Measurements from ENCODE around the gene CLDN2. TPM values are rescaled to one million over a fixed set of nuclear protein-coding genes. Genes with fewer than 3 reads are reported as not detected.
"Not testable (repeated sequence)": the region's sequence is repeated elsewhere in the genome, so short reads cannot be mapped to it uniquely, and the experiment has no call there.

The CLDN2 gene, protein sequence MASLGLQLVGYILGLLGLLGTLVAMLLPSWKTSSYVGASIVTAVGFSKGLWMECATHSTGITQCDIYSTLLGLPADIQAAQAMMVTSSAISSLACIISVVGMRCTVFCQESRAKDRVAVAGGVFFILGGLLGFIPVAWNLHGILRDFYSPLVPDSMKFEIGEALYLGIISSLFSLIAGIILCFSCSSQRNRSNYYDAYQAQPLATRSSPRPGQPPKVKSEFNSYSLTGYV
- 10 to 100 TPM in 3 of 4 donors, 1 to 10 TPM in 1; 1.3 to 71.6 (median 46.6) TPM for polyA plus RNA-seq (ENCODE audit: insufficient read length in 4 of 4)

GRCh38 chrX:106919932-106920452 is at the start of gene CLDN2:
TSS of gene CLDN2 (plus strand) at chrX:106920402. CDS start at chrX:106928229, 7,827 bp downstream.
- no peak for DNase-seq (ENCODE audit: low read depth in 4 of 4, low spot score in 3 of 4)

DNA sequence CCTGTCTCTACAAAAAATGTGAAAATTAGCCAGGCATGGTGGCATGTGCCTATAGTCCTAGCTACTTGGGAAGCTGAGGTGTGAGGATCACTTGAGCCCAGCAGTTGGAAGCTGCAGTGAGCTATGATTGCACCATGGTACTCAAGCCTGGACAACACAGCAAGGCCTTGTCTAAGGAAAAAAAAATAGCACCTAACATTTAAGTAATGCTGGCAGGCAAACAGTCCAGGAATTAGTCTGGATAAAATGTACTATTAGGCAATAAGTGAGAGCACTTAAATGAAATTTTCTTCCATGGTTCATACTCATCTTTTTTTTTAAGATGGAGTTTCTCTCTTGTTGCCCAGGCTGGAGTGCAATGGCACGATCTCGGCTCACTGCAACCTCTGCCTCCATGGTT is 47.4 kb upstream of the CLDN2 start:
- DNase-seq (ENCODE audit: low read depth in 4 of 4, low spot score in 3 of 4) = not testable (repeated sequence)

- no peak for DNase-seq (ENCODE audit: low read depth in 4 of 4, low spot score in 3 of 4)
These were observed 46.1 kb upstream of the CLDN2 start for GRCh38 chrX:106874075-106874474.

- no peak for DNase-seq (ENCODE audit: low read depth in 4 of 4, low spot score in 3 of 4)
These were observed 45.1 kb upstream of the CLDN2 start for GRCh38 chrX:106875151-106875550.

DNA sequence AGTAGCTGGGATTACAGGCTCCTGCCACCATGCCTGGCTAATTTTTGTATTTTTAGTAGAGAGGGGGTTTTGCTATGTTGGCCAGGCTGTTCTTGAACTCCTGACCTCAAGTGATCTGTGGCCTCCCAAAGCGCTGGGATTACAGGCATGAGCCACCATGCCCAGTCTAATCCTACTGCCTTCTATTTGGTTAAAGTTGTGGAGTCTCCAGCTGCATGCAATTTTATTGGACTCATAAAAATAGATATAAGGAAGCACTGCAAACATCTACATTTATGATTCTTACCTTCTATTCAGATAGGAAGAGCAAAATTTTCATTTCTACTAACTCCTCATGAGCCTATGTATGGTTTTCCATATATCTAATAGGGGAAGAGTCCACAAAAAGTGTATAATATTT is 30.7 kb upstream of the CLDN2 start:
- no peak for DNase-seq (ENCODE audit: low read depth in 4 of 4, low spot score in 3 of 4)

- DNase-seq (ENCODE audit: low read depth in 4 of 4, low spot score in 3 of 4) = no peak
These were observed 28.3 kb upstream of the CLDN2 start for GRCh38 chrX:106891762-106892460.

DNA sequence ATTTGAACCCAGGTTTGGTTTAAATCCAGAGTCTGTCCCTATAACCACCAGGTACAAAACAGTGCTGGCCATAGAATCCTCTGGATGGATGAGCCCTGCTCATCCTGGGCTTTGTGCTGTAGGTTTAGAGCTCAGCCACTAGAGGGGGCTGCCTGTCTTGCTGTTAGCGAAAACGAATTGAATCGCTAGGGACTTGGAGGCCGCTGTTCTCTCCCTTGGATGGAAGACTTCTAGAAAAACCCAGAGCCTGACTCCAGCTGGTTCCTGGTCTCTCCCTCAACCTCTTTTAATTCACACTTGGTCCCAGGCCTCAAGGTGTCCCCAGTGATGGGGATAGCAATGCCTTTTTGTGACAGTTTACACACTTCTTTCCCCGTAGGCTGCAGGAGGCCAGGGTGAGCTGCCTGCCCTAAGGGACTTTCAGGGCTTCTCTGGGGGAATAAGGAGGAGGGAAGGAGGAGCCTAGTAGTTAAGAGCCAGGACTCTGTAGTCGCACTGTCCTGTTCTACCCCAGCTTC is 25.8 kb upstream of the CLDN2 start:
- peak in 1 of 4 donors; percentile 29 for DNase-seq (ENCODE audit: low read depth in 4 of 4, low spot score in 3 of 4)

- no peak for DNase-seq (ENCODE audit: low read depth in 4 of 4, low spot score in 3 of 4)
These were observed 25.2 kb upstream of the CLDN2 start for GRCh38 chrX:106894978-106895452.

DNA sequence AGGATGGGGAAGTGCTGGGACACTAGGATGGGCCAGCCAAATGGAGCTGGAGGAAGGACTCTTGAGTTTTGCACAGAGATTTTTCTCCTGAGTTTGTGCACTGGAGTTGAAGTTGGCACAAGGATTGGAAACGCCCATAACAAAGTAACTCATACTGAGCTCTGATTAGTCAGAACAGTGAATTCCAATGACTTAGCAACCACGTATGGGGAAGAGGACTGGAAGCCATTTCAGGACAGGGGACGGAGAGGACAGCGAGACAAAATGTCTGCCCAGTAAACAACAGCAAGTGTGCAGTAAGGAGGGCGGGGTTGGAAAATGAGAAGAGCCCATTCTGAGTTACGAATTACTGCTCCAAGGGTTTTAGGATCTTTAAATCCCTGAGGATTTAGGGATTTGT is 22.9 kb upstream of the CLDN2 start:
- no peak for DNase-seq (ENCODE audit: low read depth in 4 of 4, low spot score in 3 of 4)

GRCh38 chrX:106898462-106898861 is 21.7 kb upstream of the CLDN2 start:
- no peak for DNase-seq (ENCODE audit: low read depth in 4 of 4, low spot score in 3 of 4)

GRCh38 chrX:106899276-106899675 is 20.9 kb upstream of the CLDN2 start:
- no peak for DNase-seq (ENCODE audit: low read depth in 4 of 4, low spot score in 3 of 4)

GRCh38 chrX:106899841-106900240 is 20.4 kb upstream of the CLDN2 start:
- DNase-seq (ENCODE audit: low read depth in 4 of 4, low spot score in 3 of 4) = no peak

- no peak for DNase-seq (ENCODE audit: low read depth in 4 of 4, low spot score in 3 of 4)
These were observed 18.9 kb upstream of the CLDN2 start for GRCh38 chrX:106901341-106901740.

- no peak for DNase-seq (ENCODE audit: low read depth in 4 of 4, low spot score in 3 of 4)
These were observed 18.4 kb upstream of the CLDN2 start for GRCh38 chrX:106901781-106902219.

DNA sequence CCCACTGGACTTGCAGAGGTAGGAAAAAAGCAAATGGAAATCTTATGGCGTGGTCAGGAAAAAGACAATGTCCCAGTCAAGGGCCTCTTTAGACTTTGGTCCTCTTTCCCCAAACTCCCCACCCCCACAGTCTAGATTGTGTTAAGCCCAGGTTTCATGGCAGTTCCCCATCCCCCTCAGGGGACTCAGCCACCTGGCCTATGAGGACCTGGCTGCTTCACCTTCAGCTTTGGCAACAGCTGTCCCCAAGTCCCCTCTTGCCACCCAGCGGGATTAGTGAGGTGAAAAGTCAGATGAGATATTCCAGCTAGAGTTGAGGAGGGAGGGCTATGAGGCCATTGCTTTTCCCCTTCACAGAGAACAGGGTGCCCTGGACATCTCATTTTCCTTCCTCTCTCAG is 17.5 kb upstream of the CLDN2 start:
- DNase-seq (ENCODE audit: low read depth in 4 of 4, low spot score in 3 of 4) = no peak

DNA sequence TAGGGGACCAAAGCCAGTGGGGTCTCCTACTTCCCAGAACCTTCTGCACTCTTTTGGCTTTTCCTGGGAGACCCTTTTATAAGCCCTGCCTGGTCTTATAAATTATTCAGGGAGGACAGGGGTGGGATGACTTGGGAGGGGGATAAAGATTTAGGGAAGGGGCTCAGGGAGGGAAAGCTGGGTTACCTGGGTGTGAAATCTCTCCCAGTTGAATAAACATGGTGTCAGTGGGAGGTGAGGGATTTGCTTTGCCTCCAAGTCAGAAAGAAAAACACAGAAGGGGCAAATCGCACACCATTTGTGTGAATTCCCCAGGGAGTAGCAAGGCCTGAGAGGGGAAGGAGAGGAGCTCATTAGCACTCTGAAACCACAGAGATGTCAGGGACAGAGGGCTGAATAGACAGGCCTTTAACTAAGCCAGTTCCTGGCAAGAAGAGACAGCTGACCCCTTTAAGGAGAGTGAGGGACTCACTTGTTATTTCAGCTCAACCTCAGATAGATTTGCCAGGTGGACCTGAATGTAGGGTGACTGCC is 16.8 kb upstream of the CLDN2 start, which contains the start of gene RIPPLY1:
Gene RIPPLY1, minus strand, starts transcription at position 51 of the 534 bp plus-strand sequence. CDS start 54 bp downstream, outside the sequence.
- DNase-seq (ENCODE audit: low read depth in 4 of 4, low spot score in 3 of 4) = no peak

DNA sequence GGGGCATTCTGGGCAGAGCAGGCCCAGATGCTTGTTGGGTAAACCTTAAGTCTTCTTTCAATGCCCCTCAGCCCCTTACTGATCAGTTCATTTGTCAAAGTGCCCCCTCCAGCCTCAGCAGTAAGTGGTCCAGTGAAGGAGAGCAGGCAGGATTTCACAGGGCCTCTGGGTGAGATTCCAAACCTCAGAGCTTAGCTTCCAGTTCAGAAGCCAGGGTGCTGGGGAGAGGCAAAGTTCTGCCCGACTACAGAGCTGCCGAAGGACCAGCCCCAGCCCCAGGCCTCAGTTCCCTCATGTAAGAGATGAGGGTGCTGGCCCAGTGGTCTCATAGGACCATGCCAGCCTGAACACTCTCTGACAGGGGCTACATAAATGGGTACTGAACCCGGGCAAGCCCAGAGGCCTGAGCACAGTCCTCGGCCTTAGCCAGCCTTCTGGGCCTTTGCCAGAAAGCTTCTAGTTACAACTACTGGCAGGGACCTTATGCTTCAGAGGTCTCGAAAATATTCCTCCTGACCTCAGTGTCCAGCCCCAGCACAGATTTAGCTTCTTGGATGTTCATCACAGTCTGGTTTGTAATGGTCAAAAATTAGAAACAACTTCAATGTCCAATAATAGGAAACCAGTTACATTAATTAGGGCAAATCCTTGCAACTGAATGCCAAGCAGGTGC is 16.2 kb upstream of the CLDN2 start:
- no peak for DNase-seq (ENCODE audit: low read depth in 4 of 4, low spot score in 3 of 4)

- no peak for DNase-seq (ENCODE audit: low read depth in 4 of 4, low spot score in 3 of 4)
These were observed 15.0 kb upstream of the CLDN2 start for GRCh38 chrX:106905064-106905708.

GRCh38 chrX:106906361-106906760 is 13.8 kb upstream of the CLDN2 start:
- peak in 2 of 4 donors; percentile 45 to 52 for DNase-seq (ENCODE audit: low read depth in 4 of 4, low spot score in 3 of 4)

- no peak for DNase-seq (ENCODE audit: low read depth in 4 of 4, low spot score in 3 of 4)
These were observed 7.3 kb upstream of the CLDN2 start for GRCh38 chrX:106912864-106913263.
